ENCODE measurements around the gene LCNL1. TPM values are rescaled to one million over a fixed set of nuclear protein-coding genes. Genes with fewer than 3 reads are reported as not detected.
A peak's percentile ranks its signal among the peaks of the same experiment; 100 is the strongest.
"Not testable (repeated sequence)": the region's sequence is repeated elsewhere in the genome, so short reads cannot be mapped to it uniquely, and the experiment has no call there.

Gene LCNL1
- total RNA-seq, 4 donors from 2014 or later: 0.28 to 0.83 TPM; not detected in 2

DNA sequence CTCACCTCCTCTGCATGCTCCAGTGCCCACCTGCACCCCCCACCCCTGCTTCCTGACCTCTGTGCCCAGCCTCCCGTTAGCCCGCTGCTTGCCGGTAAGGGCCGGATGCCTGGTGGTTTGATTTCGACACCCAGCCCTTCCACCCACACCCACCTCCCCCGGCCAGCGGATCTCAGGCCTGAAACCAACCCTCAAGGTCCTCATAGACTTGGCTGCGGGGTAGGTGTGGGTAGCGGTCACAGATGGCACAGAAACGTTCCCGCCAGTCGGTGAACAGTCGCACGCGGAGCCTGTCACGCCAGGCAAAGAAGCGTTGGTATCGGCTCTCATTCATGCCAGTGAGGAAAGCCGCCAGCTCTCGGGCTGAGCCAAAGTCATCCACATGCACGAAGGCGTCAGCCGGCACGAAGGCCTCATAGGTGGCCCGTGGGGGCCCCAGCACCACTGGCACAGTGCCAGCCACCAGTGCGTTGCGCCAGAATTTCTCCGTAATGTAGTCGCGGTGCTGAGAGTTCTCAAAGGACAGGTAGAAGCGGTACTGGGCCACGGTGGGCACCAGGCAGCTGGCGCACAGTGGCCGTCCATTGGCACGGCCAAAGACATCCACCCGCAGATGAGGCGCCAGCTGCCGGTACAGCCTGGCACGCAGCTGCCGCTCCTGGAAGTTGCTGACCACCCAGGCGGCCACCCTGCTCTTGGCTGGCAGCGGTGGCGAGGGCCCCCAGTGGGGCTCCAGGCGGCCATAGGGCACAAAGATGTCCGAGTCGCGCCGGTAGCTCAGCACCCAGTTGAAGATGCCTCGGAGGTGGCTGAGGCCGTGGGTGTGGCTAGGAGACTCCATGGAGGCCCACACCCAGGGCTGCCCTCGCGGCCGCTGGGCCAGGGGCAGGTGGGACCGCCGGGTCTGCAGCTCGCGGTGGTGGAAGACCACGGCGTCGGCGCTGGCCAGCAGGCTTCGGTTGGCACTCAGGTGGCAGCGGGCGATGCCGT is 48.0 kb downstream of the LCNL1 start:
- no peak for TF ChIP-seq POLR2A (IDR thresholded peaks at IDR 0.05)
- TF ChIP-seq, protein P1, sequence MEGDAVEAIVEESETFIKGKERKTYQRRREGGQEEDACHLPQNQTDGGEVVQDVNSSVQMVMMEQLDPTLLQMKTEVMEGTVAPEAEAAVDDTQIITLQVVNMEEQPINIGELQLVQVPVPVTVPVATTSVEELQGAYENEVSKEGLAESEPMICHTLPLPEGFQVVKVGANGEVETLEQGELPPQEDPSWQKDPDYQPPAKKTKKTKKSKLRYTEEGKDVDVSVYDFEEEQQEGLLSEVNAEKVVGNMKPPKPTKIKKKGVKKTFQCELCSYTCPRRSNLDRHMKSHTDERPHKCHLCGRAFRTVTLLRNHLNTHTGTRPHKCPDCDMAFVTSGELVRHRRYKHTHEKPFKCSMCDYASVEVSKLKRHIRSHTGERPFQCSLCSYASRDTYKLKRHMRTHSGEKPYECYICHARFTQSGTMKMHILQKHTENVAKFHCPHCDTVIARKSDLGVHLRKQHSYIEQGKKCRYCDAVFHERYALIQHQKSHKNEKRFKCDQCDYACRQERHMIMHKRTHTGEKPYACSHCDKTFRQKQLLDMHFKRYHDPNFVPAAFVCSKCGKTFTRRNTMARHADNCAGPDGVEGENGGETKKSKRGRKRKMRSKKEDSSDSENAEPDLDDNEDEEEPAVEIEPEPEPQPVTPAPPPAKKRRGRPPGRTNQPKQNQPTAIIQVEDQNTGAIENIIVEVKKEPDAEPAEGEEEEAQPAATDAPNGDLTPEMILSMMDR (IDR thresholded peaks at IDR 0.05): no peak
- Histone ChIP-seq H3K4me3 (peak overlapping the region in 1 of 4 donors; percentile 24), H3K36me3 (no peaks in the 10 kb centered on the region), H3K9me3 (no peaks in the 10 kb centered on the region), H3K27ac (peak overlapping the region in 1 of 4 donors; percentile 78), H3K27me3 (no peaks in the 10 kb centered on the region), H3K4me1 (peaks cover 14 to 71% (median 59%) of the 10 kb centered on the region in 4 donors)
- DNase-seq: peak in 2 of 3 donors; percentile 83 to 87

DNA sequence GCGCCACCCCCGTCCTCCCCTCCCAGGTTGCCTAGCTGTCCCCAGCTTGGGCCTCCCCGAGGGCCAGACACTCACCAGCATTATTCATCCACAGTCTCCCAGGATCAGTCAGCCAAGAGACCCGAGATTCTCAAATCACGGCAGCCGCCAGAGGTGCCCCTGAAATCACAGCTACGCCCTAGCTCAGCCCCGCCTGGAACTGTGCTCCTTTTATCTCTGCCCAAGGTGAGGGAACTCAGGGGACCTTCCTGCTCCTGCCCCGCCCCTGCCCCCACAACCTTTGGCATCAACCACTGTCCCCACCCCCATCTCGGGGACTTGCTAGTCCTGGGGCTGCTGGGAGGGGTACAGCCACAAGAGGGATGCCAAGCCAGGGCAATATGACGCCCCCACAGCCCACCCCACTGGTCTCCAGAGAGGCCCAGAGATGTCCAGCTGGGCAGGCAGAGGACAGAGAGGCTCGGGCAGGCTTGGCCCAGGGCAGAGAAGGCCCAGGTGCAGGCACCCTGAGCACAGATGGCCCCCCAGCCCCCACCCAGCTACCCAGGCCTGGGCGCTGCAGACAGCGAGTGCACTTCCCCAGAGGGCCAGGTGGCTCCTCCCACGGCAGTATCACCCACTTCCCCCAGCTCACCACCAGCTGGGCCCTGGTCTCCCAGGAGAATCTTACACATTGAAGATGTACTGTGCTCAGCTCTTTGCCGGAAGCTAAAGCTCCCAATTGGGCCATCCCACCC is 49.3 kb downstream of the LCNL1 start, which contains the start of gene FUT7:
Gene FUT7 (minus strand): TSS at position 185 of the 737 bp plus-strand sequence. CDS start 97 bp downstream, at position 88.
- Histone ChIP-seq H3K4me3 (peak within 1 kb of the TSS in 1 of 4 donors; percentile 16), H3K27ac (peak within 1 kb of the TSS in 1 of 4 donors; percentile 78), H3K4me1 (peaks cover 14 to 61% (median 57%) of the 10 kb centered on the region in 4 donors), H3K27me3 (no peaks in the 10 kb centered on the region), H3K9me3 (no peaks in the 10 kb centered on the region), H3K36me3 (no peaks in the 10 kb centered on the region)
- TF ChIP-seq, protein P1 (IDR thresholded peaks at IDR 0.05): no peak
- TF ChIP-seq POLR2A (IDR thresholded peaks at IDR 0.05): no peak
- DNase-seq: peak in 1 of 3 donors; percentile 75

DNA sequence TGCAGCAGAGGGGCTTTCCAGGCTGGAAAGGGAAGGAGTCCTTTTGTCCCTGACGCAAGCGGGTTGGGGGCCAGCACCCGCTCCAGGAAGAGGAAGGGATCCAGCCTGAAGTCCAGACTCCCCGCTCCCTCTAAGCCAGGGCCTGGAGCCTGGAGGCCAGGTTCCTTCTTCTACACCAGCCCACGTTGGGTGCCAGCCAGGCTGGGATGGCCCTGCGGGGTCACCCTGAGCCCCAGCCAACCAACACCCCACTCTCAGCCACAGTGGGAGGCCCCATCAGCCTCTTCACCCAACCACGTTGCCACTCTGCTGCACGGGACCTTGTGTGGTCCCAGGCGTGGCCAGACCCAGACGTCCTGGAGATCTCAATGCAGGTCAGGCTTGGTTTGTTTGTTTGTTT is 50.1 kb downstream of the LCNL1 start:
- H3K9me3 ChIP-seq: no peaks in the 10 kb centered on the region
- no peaks in the 10 kb centered on the region for H3K36me3 ChIP-seq
- no peaks in the 10 kb centered on the region for H3K27me3 ChIP-seq
- H3K4me3 ChIP-seq: no peak overlapping the region
- TF ChIP-seq, protein P1 (IDR thresholded peaks at IDR 0.05): no peak
- TF ChIP-seq POLR2A (IDR thresholded peaks at IDR 0.05): no peak
- peak overlapping the region in 1 of 4 donors; percentile 78 for H3K27ac ChIP-seq
- peaks cover 14 to 55% (median 51%) of the 10 kb centered on the region in 4 donors for H3K4me1 ChIP-seq
- peak in 2 of 3 donors; percentile 36 to 62 for DNase-seq

DNA sequence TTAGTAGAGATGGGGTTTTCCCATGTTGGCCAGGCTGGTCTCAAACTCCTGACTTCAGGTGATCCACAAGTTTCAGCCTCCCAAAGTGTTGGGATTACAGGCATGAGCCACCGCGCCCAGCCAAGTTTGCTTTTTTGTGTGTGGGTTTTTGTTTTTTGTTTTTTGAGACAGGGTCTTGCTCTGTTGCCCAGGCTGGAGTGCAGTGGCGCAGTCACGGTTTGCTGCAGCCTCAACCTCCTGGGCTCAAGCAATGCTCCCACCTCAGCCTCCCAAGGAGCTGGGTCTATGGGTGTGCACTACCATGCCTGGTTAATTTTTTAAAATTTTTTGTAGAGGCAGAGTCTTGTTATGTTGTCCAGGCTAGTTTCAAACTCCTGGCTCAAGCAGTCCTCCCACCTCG is 50.7 kb downstream of the LCNL1 start:
- H3K9me3 ChIP-seq, H3K36me3 ChIP-seq, H3K27me3 ChIP-seq, DNase-seq, H3K4me3 ChIP-seq: not testable (repeated sequence)
- peak overlapping the region in 1 of 4 donors; percentile 78 for H3K27ac ChIP-seq
- H3K4me1 ChIP-seq: peaks cover 14 to 54% (median 49%) of the 10 kb centered on the region in 4 donors

DNA sequence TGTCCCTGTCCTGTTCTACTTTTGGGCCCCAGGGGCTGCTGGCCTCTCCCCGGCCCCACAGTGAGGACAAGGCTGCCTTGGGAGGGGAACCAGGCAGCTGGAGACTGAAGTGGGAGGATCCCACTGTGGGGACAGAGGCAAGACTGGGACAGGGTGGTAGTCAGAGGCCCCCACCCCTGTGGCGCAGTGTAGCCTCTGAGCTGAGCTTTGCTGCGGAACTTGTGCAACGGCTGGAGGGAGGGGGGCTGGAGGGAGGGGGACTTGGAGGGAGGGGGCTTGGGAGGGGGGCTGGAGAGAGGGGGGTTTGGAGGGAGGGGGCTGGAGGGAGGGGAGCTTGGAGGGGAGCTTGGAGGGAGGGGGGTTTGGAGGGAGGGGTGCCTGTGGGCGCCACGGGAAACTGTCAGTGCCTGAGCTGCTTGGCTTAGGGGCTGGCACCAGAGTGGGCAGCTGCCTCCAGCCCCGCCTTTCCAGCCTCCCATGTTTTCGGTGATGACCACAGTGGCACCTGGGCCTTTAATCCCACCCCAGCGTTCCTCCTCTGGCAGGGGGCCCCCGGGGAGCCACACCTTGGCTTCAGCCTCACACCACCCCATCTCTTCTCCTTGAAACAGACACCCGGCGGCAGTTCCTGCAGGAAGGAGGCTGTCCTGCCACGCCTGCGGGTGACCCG is 51.4 kb downstream of the LCNL1 start:
- peak overlapping the region in 1 of 4 donors; percentile 22 for H3K4me3 ChIP-seq
- peaks cover 11 to 47% (median 42%) of the 10 kb centered on the region in 4 donors for H3K4me1 ChIP-seq
- no peak for TF ChIP-seq POLR2A (IDR thresholded peaks at IDR 0.05)
- TF ChIP-seq, protein P1 (IDR thresholded peaks at IDR 0.05): no peak

More for the DNA sequence above, 51.4 kb downstream of the LCNL1 start:
- no peaks in the 10 kb centered on the region for H3K27me3 ChIP-seq
- H3K9me3 ChIP-seq: no peaks in the 10 kb centered on the region
- H3K27ac ChIP-seq: peak overlapping the region in 1 of 4 donors; percentile 68
- peaks cover 0 to 1% (median 0%) of the 10 kb centered on the region in 3 donors for H3K36me3 ChIP-seq
- DNase-seq: no peak

Data from Peyer's patch (tissue), 4 donors.